ENCODE measurements around the gene NPBWR2. TPM values are rescaled to one million over a fixed set of nuclear protein-coding genes. Genes with fewer than 3 reads are reported as not detected.
"Not testable (repeated sequence)": the region's sequence is repeated elsewhere in the genome, so short reads cannot be mapped to it uniquely, and the experiment has no call there.

Gene NPBWR2
- total RNA-seq, 1 experiment from 2014 or later = not detected

GRCh38 chr20:64129146-64129782, 21.9 kb upstream of the NPBWR2 start:
- Histone ChIP-seq H3K27me3 (ENCODE audit: insufficient read depth, low read length) (no peaks in the 10 kb centered on the region), H3K9me2 (ENCODE audit: insufficient read depth) (no peaks in the 10 kb centered on the region), H3K36me3 (ENCODE audit: control insufficient read depth in 1 of 2, insufficient read depth in 2 of 2, low read length in 2 of 2) (no peaks in the 10 kb centered on the region), H3K27ac (ENCODE audit: low read depth, low read length) (no peak overlapping the region), H3K9me3 (ENCODE audit: control insufficient read depth in 1 of 2, insufficient read depth in 1 of 2, low read depth in 1 of 2, low read length in 2 of 2) (no peaks in the 10 kb centered on the region), H3K4me3 (replicated peaks in 1 of 2; ENCODE audit: low read depth in 1 of 2, low read length in 2 of 2) (no peak overlapping the region), H3K4me1 (ENCODE audit: control insufficient read depth in 1 of 2, insufficient read depth in 2 of 2, low read length in 2 of 2) (no peaks in the 10 kb centered on the region), H3K79me2 (ENCODE audit: insufficient read depth, low read length) (no peaks in the 10 kb centered on the region), H3K4me2 (ENCODE audit: low read length) (no peak overlapping the region), H3K9ac (ENCODE audit: low read length) (no peak overlapping the region), H2AFZ (ENCODE audit: low read depth, low read length, poor library complexity, severe bottlenecking) (no peak overlapping the region), H4K20me1 (ENCODE audit: insufficient read depth) (no peaks in the 10 kb centered on the region)
- BruUV-seq (replicated peaks) = no TSS peak
- ATAC-seq (no peak), DNase-seq (ENCODE audit: low read depth, low spot score) (no peak)
- CTCF ChIA-PET = no interaction called here
- TF ChIP-seq POLR2AphosphoS5 (IDR thresholded peaks at IDR 0.05; ENCODE audit: low read depth, low read length) = no peak
- TF ChIP-seq, protein P1, sequence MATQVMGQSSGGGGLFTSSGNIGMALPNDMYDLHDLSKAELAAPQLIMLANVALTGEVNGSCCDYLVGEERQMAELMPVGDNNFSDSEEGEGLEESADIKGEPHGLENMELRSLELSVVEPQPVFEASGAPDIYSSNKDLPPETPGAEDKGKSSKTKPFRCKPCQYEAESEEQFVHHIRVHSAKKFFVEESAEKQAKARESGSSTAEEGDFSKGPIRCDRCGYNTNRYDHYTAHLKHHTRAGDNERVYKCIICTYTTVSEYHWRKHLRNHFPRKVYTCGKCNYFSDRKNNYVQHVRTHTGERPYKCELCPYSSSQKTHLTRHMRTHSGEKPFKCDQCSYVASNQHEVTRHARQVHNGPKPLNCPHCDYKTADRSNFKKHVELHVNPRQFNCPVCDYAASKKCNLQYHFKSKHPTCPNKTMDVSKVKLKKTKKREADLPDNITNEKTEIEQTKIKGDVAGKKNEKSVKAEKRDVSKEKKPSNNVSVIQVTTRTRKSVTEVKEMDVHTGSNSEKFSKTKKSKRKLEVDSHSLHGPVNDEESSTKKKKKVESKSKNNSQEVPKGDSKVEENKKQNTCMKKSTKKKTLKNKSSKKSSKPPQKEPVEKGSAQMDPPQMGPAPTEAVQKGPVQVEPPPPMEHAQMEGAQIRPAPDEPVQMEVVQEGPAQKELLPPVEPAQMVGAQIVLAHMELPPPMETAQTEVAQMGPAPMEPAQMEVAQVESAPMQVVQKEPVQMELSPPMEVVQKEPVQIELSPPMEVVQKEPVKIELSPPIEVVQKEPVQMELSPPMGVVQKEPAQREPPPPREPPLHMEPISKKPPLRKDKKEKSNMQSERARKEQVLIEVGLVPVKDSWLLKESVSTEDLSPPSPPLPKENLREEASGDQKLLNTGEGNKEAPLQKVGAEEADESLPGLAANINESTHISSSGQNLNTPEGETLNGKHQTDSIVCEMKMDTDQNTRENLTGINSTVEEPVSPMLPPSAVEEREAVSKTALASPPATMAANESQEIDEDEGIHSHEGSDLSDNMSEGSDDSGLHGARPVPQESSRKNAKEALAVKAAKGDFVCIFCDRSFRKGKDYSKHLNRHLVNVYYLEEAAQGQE (IDR thresholded peaks at IDR 0.05; ENCODE audit: low read depth) = no peak
- TF ChIP-seq ZBTB33 (IDR thresholded peaks at IDR 0.05; ENCODE audit: extremely low read depth, insufficient replicate concordance, low read length) = no peak
- TF ChIP-seq, protein P2, sequence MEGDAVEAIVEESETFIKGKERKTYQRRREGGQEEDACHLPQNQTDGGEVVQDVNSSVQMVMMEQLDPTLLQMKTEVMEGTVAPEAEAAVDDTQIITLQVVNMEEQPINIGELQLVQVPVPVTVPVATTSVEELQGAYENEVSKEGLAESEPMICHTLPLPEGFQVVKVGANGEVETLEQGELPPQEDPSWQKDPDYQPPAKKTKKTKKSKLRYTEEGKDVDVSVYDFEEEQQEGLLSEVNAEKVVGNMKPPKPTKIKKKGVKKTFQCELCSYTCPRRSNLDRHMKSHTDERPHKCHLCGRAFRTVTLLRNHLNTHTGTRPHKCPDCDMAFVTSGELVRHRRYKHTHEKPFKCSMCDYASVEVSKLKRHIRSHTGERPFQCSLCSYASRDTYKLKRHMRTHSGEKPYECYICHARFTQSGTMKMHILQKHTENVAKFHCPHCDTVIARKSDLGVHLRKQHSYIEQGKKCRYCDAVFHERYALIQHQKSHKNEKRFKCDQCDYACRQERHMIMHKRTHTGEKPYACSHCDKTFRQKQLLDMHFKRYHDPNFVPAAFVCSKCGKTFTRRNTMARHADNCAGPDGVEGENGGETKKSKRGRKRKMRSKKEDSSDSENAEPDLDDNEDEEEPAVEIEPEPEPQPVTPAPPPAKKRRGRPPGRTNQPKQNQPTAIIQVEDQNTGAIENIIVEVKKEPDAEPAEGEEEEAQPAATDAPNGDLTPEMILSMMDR (IDR thresholded peaks at IDR 0.05 in 2 of 3, conservative IDR thresholded peaks at IDR 0.05 in 1 of 3; ENCODE audit: borderline replicate concordance in 1 of 3, insufficient read depth in 1 of 3, low read depth in 2 of 3, low read length in 2 of 3) = no peak
- no peak for TF ChIP-seq SP1 (IDR thresholded peaks at IDR 0.05; ENCODE audit: low read depth)
- no peak for TF ChIP-seq SRF (IDR thresholded peaks at IDR 0.05; ENCODE audit: low read depth)
- no peak for TF ChIP-seq YY1 (IDR thresholded peaks at IDR 0.05; ENCODE audit: extremely low read depth, insufficient replicate concordance, low read depth, low read length)
- TF ChIP-seq RAD21 (IDR thresholded peaks at IDR 0.05; ENCODE audit: low read depth) = no peak
- TF ChIP-seq EZH2phosphoT487 (IDR thresholded peaks at IDR 0.05; ENCODE audit: borderline replicate concordance) = no peak
- TF ChIP-seq ELF1 (IDR thresholded peaks at IDR 0.05; ENCODE audit: borderline replicate concordance, low read depth) = no peak
- TF ChIP-seq CEBPB (IDR thresholded peaks at IDR 0.05; ENCODE audit: low read depth) = no peak
- POLR2A ChIA-PET = no interaction called here
- RAD21 ChIA-PET (ENCODE audit: low non-redundant PET in 1 of 2, low total read pairs in 2 of 2, uncharacterized antibody in 2 of 2, unreplicated experiment in 2 of 2) = no interaction called here
- intact Hi-C loops (cut with micrococcal nuclease) = no loop called here

DNA sequence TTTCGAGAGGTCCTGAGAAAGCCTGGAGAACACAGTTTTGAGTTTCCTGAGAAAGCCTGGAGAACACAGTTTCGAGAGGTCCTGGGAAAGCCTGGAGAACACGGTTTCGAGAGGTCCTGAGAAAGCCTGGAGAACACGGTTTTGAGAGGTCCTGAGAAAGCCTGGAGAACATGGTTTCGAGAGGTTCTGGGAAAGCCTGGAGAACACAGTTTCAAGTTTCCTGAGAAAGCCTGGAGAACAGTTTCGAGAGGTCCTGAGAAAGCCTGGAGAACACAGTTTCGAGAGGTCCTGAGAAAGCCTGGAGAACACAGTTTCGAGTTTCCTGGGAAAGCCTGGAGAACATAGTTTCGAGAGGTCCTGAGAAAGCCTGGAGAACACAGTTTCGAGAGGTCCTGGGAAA, 16.2 kb upstream of the NPBWR2 start:
- H3K79me2 ChIP-seq (ENCODE audit: insufficient read depth, low read length); RAD21 ChIA-PET (ENCODE audit: low non-redundant PET in 1 of 2, low total read pairs in 2 of 2, uncharacterized antibody in 2 of 2, unreplicated experiment in 2 of 2); H3K9ac ChIP-seq (ENCODE audit: low read length); H3K4me1 ChIP-seq (ENCODE audit: control insufficient read depth in 1 of 2, insufficient read depth in 2 of 2, low read length in 2 of 2); ATAC-seq; intact Hi-C loops (cut with micrococcal nuclease); H3K9me2 ChIP-seq (ENCODE audit: insufficient read depth); H3K4me2 ChIP-seq (ENCODE audit: low read length); H3K27me3 ChIP-seq (ENCODE audit: insufficient read depth, low read length); BruUV-seq (replicated peaks); H3K27ac ChIP-seq (ENCODE audit: low read depth, low read length); H4K20me1 ChIP-seq (ENCODE audit: insufficient read depth); H3K4me3 ChIP-seq (replicated peaks in 1 of 2; ENCODE audit: low read depth in 1 of 2, low read length in 2 of 2); DNase-seq (ENCODE audit: low read depth, low spot score); H2AFZ ChIP-seq (ENCODE audit: low read depth, low read length, poor library complexity, severe bottlenecking); H3K9me3 ChIP-seq (ENCODE audit: control insufficient read depth in 1 of 2, insufficient read depth in 1 of 2, low read depth in 1 of 2, low read length in 2 of 2); CTCF ChIA-PET; H3K36me3 ChIP-seq (ENCODE audit: control insufficient read depth in 1 of 2, insufficient read depth in 2 of 2, low read length in 2 of 2): not testable (repeated sequence)
- POLR2A ChIA-PET = interaction anchor here (0.7 kb wide), 1 partner anchor 36 kb away, joined by 4 read pairs; no protein-coding TSS in a partner anchor
